HG02840 (cell line): ENCODE measurements around the gene MTMR8.
"Not testable (repeated sequence)": the region's sequence is repeated elsewhere in the genome, so short reads cannot be mapped to it uniquely, and the experiment has no call there.

Experiments
- ATAC-seq: cut with Tn5 transposase; IDR thresholded peaks from one replicate; pipeline ENCODE4 v1.9.1; 2021; ENCODE audit warnings: mild to moderate bottlenecking, moderate library complexity, moderate number of reproducible peaks; ENCODE audit not compliant: unreplicated experiment, low FRiP score

Gene MTMR8

GRCh38 chrX:64394874-64395567 is at the start of gene MTMR8:
Gene MTMR8 (minus strand): TSS chrX:64395452. CDS start chrX:64395363, 89 bp downstream.
- ATAC-seq: peak; percentile 94

GRCh38 chrX:64439551-64439950 is 44.3 kb upstream of the MTMR8 start:
- no peak for ATAC-seq

GRCh38 chrX:64437665-64438064 is 42.4 kb upstream of the MTMR8 start:
- ATAC-seq: no peak

- ATAC-seq: no peak
These were observed 42.0 kb upstream of the MTMR8 start for GRCh38 chrX:64437218-64437617.

GRCh38 chrX:64428371-64428770 is 33.1 kb upstream of the MTMR8 start:
- no peak for ATAC-seq

- peak; percentile 70 for ATAC-seq
These were observed 32.5 kb upstream of the MTMR8 start for GRCh38 chrX:64427787-64428186.

GRCh38 chrX:64427281-64427680 is 32.0 kb upstream of the MTMR8 start:
- no peak for ATAC-seq

GRCh38 chrX:64409730-64410129 is 14.5 kb upstream of the MTMR8 start:
- not testable (repeated sequence) for ATAC-seq

- ATAC-seq: no peak
These were observed 2.8 kb upstream of the MTMR8 start for GRCh38 chrX:64398088-64398487.

- ATAC-seq: peak; percentile 16
These were observed 297 bp upstream of the MTMR8 start for GRCh38 chrX:64395568-64395929.

GRCh38 chrX:64394059-64394873 is 986 bp downstream of the MTMR8 start:
- no peak for ATAC-seq

- no peak for ATAC-seq
These were observed 5.8 kb downstream of the MTMR8 start for GRCh38 chrX:64389489-64389888.

GRCh38 chrX:64380789-64381188 is 14.5 kb downstream of the MTMR8 start:
- not testable (repeated sequence) for ATAC-seq

- no peak for ATAC-seq
These were observed 15.3 kb downstream of the MTMR8 start for GRCh38 chrX:64379924-64380323.

- ATAC-seq: no peak
These were observed 17.5 kb downstream of the MTMR8 start for GRCh38 chrX:64377753-64378152.

- no peak for ATAC-seq
These were observed 43.2 kb downstream of the MTMR8 start for GRCh38 chrX:64352081-64352480.

- ATAC-seq: no peak
These were observed 44.7 kb downstream of the MTMR8 start for GRCh38 chrX:64350521-64350920.

- ATAC-seq: no peak
These were observed 45.2 kb downstream of the MTMR8 start for GRCh38 chrX:64350047-64350446.

GRCh38 chrX:64342811-64343210 is 52.4 kb downstream of the MTMR8 start:
- ATAC-seq: no peak

- no peak for ATAC-seq
These were observed 57.0 kb downstream of the MTMR8 start for GRCh38 chrX:64338296-64338695.

- ATAC-seq: no peak
These were observed 60.8 kb downstream of the MTMR8 start for GRCh38 chrX:64334467-64334866.

- no peak for ATAC-seq
These were observed 65.0 kb downstream of the MTMR8 start for GRCh38 chrX:64330284-64330683.
